COR-L47 (cell line): Measurements from ENCODE around the gene PCDHA13.
"Not testable (repeated sequence)": the region's sequence is repeated elsewhere in the genome, so short reads cannot be mapped to it uniquely, and the experiment has no call there.

ENCODE experiments used
- DNase-seq: peaks from one replicate; lab custom pipeline; 2025; lab: John Stamatoyannopoulos, UW

The PCDHA13 gene

GRCh38 chr5:140881889-140882590 is at the start of gene PCDHA13:
TSS of gene PCDHA13 (plus strand) at chr5:140882124. CDS start at chr5:140882269, 145 bp downstream.
- DNase-seq = no peak

- DNase-seq = no peak
Observed at GRCh38 chr5:140833993-140834392, 47.9 kb upstream of the PCDHA13 start, which contains the start of gene PCDHA7. TSS of gene PCDHA7 (plus strand) at chr5:140834269. CDS start at chr5:140834384, 115 bp downstream.

GRCh38 chr5:140834439-140835008 is 47.4 kb upstream of the PCDHA13 start:
- DNase-seq = not testable (repeated sequence)

- DNase-seq = no peak
Observed at GRCh38 chr5:140835622-140836510, 46.1 kb upstream of the PCDHA13 start.

GRCh38 chr5:140840978-140841962 is 40.7 kb upstream of the PCDHA13 start, which contains the start of gene PCDHA8:
TSS of gene PCDHA8 (plus strand) at chr5:140841187. CDS start at chr5:140841322, 135 bp downstream.
- DNase-seq = no peak

DNA sequence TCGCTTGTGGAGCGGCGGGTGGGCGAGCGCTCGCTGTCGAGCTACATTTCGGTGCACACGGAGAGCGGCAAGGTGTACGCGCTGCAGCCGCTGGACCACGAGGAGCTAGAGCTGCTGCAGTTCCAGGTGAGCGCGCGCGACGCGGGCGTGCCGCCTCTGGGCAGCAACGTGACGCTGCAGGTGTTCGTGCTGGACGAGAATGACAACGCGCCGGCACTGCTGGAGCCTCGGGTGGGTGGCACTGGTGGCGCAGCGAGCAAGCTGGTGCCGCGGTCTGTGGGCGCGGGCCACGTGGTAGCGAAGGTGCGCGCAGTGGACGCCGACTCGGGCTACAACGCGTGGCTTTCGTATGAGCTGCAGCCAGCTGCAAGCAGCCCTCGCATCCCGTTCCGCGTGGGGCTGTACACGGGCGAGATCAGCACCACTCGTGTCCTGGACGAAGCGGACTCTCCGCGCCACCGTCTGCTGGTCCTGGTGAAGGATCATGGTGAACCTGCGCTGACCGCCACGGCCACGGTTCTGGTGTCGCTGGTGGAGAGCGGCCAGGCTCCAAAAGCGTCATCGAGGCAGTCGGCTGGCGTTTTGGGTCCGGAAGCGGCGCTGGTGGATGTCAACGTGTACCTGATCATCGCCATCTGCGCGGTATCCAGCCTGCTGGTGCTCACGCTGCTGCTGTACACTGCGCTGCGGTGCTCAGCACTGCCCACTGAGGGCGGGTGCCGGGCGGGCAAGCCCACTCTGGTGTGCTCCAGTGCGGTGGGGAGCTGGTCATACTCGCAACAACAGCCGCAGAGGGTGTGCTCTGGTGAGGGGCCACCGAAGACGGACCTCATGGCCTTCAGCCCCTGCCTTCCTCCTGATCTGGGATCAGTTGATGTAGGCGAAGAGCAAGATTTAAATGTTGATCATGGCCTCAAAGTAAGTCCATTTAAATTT is 38.9 kb upstream of the PCDHA13 start:
- no peak for DNase-seq

DNA sequence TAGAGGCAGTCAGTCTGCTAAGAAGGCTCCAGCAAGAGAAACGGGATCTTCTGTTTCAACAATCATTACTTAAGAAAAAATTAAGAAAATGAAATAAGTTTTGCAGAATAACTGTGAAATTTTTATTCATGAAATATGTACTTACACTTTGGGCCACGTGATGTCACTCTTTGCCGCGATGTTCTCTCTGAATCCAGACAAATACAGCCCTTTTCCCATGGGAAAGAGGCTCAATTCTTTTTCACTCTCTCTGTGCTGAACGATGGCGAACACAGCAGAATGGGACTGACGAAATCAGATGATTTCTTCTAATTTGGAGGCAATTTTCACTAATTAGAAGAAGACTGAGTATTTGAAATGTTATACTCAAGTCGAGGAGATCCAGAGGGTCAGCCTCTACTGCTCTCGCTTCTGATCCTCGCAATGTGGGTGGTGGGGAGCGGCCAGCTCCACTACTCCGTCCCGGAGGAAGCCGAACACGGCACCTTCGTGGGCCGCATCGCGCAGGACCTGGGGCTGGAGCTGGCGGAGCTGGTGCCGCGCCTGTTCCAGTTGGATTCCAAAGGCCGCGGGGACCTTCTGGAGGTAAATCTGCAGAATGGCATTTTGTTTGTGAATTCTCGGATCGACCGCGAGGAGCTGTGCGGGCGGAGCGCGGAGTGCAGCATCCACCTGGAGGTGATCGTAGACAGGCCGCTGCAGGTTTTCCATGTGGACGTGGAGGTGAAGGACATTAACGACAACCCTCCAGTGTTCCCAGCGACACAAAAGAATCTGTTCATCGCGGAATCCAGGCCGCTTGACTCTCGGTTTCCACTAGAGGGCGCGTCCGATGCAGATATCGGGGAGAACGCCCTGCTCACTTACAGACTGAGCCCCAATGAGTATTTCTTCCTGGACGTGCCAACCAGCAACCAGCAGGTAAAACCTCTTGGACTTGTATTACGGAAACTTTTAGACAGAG is 33.5 kb upstream of the PCDHA13 start, which contains the start of gene PCDHA9:
Gene PCDHA9 (plus strand): TSS at position 244 of the 964 bp plus-strand sequence. CDS start 114 bp downstream, at position 358.
- DNase-seq = not testable (repeated sequence)

DNA sequence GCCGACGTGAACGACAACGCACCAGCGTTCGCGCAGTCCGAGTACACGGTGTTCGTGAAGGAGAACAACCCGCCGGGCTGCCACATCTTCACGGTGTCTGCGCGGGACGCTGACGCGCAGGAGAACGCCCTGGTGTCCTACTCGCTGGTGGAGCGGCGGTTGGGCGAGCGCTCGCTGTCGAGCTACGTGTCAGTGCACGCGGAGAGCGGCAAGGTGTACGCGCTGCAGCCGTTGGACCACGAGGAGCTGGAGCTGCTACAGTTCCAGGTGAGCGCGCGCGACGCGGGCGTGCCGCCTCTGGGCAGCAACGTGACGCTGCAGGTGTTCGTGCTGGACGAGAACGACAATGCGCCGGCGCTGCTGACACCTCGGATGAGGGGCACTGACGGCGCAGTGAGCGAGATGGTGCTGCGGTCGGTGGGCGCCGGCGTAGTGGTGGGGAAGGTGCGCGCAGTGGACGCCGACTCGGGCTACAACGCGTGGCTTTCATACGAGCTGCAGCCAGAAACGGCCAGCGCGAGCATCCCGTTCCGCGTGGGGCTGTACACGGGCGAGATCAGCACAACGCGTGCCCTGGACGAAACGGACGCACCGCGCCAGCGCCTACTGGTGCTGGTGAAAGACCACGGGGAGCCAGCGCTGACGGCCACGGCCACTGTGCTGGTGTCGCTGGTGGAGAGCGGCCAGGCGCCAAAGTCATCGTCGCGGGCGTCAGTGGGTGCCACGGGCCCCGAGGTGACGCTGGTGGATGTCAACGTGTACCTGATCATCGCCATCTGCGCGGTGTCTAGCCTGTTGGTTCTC is 31.9 kb upstream of the PCDHA13 start:
- not testable (repeated sequence) for DNase-seq

DNA sequence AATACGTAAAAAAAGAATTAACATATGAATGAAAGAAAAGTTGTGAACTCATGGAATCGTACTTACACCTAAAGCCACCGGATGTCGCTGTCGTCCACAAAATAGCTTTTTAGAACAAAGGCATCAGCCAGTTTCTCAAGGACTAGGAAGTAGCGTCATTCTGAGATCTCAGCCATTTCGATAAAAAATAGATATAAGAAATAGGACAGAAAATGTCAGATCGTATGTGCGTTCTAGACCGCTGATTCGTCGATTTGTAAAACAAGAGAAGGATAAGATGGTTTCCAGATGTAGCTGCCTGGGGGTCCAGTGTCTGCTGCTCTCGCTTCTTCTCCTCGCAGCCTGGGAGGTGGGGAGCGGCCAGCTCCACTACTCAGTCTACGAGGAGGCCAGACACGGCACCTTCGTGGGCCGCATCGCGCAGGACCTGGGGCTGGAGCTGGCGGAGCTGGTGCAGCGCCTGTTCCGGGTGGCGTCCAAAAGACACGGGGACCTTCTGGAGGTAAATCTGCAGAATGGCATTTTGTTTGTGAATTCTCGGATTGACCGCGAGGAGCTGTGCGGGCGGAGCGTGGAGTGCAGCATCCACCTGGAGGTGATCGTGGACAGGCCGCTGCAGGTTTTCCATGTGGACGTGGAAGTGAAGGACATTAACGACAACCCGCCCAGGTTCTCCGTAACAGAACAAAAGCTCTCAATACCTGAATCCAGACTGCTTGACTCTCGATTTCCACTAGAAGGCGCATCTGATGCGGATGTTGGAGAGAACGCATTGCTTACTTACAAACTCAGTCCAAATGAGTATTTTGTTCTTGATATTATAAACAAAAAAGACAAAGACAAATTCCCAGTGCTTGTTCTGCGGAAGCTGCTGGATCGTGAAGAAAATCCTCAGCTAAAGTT is 25.9 kb upstream of the PCDHA13 start, which contains the start of gene PCDHA10:
Gene PCDHA10 (plus strand): TSS at position 126 of the 903 bp plus-strand sequence. CDS start 152 bp downstream, at position 278.
- DNase-seq = no peak

DNA sequence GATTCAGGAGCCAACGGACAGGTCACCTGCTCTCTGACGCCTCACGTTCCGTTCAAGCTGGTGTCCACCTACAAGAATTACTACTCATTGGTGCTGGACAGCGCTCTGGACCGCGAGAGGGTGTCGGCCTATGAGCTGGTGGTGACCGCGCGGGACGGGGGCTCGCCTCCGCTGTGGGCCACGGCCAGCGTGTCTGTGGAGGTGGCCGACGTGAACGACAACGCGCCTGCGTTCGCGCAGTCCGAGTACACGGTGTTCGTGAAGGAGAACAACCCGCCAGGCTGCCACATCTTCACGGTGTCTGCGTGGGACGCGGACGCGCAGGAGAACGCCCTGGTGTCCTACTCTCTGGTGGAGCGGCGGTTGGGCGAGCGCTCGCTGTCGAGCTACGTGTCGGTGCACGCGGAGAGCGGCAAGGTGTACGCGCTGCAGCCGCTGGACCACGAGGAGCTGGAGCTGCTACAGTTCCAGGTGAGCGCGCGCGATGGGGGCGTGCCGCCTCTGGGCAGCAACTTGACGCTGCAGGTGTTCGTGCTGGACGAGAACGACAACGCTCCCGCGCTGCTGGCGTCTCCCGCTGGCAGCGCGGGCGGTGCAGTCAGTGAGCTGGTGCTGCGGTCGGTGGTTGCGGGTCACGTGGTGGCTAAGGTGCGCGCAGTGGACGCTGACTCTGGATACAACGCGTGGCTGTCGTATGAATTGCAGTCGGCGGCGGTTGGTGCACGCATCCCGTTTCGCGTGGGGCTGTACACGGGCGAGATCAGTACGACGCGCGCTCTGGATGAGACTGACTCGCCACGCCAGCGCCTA is 24.5 kb upstream of the PCDHA13 start:
- no peak for DNase-seq

- DNase-seq = no peak
Observed at GRCh38 chr5:140857987-140858240, 24.0 kb upstream of the PCDHA13 start.

DNA sequence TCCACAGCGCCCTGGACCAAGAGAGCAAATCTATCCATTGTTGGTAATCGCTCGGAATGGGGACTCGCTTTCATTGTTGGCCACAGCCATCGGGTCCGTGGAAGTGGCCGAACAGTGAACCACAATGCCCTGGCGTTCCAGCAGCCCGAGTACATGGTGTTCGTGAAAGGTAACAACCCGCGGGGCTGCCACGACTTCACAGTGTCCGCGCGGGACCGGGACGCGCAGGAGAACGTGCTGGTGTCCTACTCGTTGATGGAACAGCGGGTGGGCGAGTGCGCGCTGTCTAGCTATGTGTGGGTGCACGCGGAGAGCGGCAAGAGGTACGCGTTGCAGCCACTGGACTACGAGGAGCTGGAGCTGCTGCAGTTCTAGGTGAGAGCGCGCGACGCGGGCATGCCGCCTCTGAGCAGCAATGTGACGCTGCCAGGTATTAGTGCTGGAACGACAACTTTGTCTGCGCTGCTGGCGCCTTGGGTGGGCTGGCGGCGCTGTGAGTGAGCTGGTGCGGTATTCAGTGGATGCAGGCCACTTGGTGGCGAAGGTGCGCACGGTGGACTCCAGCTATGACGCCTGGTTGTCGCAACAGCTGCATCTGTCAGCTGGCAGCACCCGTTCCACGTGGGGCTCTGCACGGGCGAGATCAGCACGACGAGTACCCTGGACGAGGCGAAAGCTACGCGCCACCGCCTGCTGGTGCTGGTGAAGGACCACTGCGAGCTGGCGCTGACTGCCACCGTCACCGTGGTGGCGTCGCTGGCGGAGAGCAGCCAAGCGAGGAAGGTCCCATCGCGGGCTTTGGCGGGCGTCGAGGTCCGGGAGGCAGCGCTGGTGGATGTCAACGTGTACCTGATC is 19.3 kb upstream of the PCDHA13 start:
- DNase-seq = no peak

DNA sequence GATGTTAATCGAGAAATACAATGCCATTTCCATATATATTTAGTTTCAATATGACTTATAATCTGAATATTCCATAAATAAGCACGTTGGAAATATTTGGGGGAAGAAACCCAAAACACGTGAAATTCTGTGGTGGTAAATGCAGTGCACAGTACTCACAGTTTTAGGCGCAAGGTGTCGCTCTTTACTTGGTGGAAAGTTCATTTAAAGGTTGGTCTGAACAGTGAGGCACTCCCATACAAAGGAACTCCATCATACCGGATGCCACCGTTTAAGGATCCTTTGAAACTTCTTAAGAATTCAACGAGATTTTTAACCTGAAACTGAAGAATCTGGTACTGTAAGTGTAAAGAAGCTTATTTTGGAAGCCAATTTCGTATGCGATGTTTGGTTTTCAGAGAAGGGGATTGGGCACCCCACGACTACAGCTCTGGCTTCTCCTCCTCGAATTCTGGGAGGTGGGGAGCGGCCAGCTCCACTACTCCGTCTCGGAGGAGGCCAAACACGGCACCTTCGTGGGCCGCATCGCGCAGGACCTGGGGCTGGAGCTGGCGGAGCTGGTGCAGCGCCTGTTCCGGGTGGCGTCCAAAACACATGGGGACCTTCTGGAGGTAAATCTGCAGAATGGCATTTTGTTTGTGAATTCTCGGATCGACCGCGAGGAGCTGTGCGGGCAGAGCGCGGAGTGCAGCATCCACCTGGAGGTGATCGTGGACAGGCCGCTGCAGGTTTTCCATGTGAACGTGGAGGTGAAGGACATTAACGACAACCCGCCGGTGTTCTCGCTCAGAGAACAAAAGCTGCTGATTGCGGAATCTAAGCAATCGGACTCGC is 13.0 kb upstream of the PCDHA13 start, which contains the start of gene PCDHA11:
Gene PCDHA11 (plus strand): TSS at position 237 of the 834 bp plus-strand sequence. CDS start 147 bp downstream, at position 384.
- peak; percentile 56 for DNase-seq

- DNase-seq = no peak
Observed at GRCh38 chr5:140869555-140869886, 12.4 kb upstream of the PCDHA13 start.
